Globus pallidus (tissue), 1 donor: ENCODE data around the gene AOC3.
"Not testable (repeated sequence)": the region's sequence is repeated elsewhere in the genome, so short reads cannot be mapped to it uniquely, and the experiment has no call there.

ENCODE experiments used
- DNase-seq: peaks from one replicate; pipeline ENCODE4 v3.0.0-alpha.2; 2015; ENCODE audit warnings: low spot score

The AOC3 gene

GRCh38 chr17:42844761-42845555, 6.0 kb upstream of the AOC3 start:
- no peak for DNase-seq

GRCh38 chr17:42845556-42845917, 5.5 kb upstream of the AOC3 start:
- DNase-seq: no peak

- DNase-seq: no peak
Measured at GRCh38 chr17:42845918-42846593, 4.9 kb upstream of the AOC3 start.

- no peak for DNase-seq
Measured at GRCh38 chr17:42846594-42847280, 4.3 kb upstream of the AOC3 start.

GRCh38 chr17:42848093-42848492, 2.9 kb upstream of the AOC3 start:
- no peak for DNase-seq

- DNase-seq: no peak
Measured at GRCh38 chr17:42849031-42849430, 2.0 kb upstream of the AOC3 start.

- DNase-seq: no peak
Measured at GRCh38 chr17:42849451-42850181, 1.4 kb upstream of the AOC3 start.

GRCh38 chr17:42851371-42852240, 607 bp downstream of the AOC3 start:
- DNase-seq: not testable (repeated sequence)

- DNase-seq: no peak
Measured at GRCh38 chr17:42852351-42852750, 1.4 kb downstream of the AOC3 start.

- no peak for DNase-seq
Measured at GRCh38 chr17:42853004-42853403, 2.0 kb downstream of the AOC3 start.

- no peak for DNase-seq
Measured at GRCh38 chr17:42853597-42853967, 2.6 kb downstream of the AOC3 start.

- DNase-seq: no peak
Measured at GRCh38 chr17:42853968-42854790, 3.2 kb downstream of the AOC3 start.

GRCh38 chr17:42855048-42855596, 4.1 kb downstream of the AOC3 start:
- no peak for DNase-seq

GRCh38 chr17:42856093-42856492, 5.1 kb downstream of the AOC3 start:
- DNase-seq: not testable (repeated sequence)

- not testable (repeated sequence) for DNase-seq
Measured at GRCh38 chr17:42856516-42856915, 5.5 kb downstream of the AOC3 start.

GRCh38 chr17:42857389-42857788, 6.4 kb downstream of the AOC3 start:
- no peak for DNase-seq

- DNase-seq: no peak
Measured at GRCh38 chr17:42865638-42866094, 14.7 kb downstream of the AOC3 start.

- DNase-seq: no peak
Measured at GRCh38 chr17:42866216-42866615, 15.2 kb downstream of the AOC3 start.

GRCh38 chr17:42866631-42867575, 15.9 kb downstream of the AOC3 start:
- DNase-seq: no peak
